ENCODE results near the gene FMR1. TPM values are rescaled to one million over a fixed set of nuclear protein-coding genes. Genes with fewer than 3 reads are reported as not detected.

Gene FMR1
- total and polyA plus RNA-seq, 12 donors = 10.0 to 30.2 (median 27.2) TPM

DNA sequence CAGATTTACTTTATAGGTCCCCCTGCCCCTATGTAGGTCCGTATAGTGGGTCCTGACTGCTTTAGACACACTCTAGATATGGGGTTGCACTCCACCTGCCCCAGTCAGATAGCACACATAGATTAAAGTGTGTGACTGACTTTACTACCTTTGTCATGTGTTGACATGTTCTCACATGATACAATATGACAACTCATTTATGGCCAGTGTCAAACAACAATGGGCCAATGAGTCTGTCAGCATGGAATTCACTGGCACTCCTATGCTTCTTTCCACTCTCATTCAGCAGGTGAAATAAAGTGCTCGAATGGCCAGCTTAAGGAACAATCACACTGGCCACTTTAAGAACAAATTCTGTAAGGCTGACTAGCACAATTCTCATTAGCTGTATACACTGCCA, 45.6 kb downstream of the FMR1 start:
- no peak for DNase-seq
- Histone ChIP-seq H3K4me1 (no peaks in the 10 kb centered on the region), H3K4me3 (no peak overlapping the region), H3K36me3 (no peaks in the 10 kb centered on the region), H3K9me3 (no peaks in the 10 kb centered on the region), H3K27me3 (no peaks in the 10 kb centered on the region), H3K27ac (no peak overlapping the region)
- WGBS, 2 donors = 65 to 82% methylated on average over 2 of the region's 2 CpGs
- TF ChIP-seq, protein P1, sequence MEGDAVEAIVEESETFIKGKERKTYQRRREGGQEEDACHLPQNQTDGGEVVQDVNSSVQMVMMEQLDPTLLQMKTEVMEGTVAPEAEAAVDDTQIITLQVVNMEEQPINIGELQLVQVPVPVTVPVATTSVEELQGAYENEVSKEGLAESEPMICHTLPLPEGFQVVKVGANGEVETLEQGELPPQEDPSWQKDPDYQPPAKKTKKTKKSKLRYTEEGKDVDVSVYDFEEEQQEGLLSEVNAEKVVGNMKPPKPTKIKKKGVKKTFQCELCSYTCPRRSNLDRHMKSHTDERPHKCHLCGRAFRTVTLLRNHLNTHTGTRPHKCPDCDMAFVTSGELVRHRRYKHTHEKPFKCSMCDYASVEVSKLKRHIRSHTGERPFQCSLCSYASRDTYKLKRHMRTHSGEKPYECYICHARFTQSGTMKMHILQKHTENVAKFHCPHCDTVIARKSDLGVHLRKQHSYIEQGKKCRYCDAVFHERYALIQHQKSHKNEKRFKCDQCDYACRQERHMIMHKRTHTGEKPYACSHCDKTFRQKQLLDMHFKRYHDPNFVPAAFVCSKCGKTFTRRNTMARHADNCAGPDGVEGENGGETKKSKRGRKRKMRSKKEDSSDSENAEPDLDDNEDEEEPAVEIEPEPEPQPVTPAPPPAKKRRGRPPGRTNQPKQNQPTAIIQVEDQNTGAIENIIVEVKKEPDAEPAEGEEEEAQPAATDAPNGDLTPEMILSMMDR (IDR thresholded peaks at IDR 0.05) = no peak
- no peak for ATAC-seq
- intact Hi-C loops (cut with DNase I) = no loop called here

GRCh38 chrX:147958291-147958690, 46.6 kb downstream of the FMR1 start:
- Histone ChIP-seq H3K9me3 (no peaks in the 10 kb centered on the region), H3K27me3 (no peaks in the 10 kb centered on the region), H3K4me1 (no peaks in the 10 kb centered on the region), H3K27ac (no peak overlapping the region), H3K36me3 (no peaks in the 10 kb centered on the region), H3K4me3 (no peak overlapping the region)
- WGBS, 2 donors = 83 to 94% methylated on average over 1 of the region's 1 CpG
- TF ChIP-seq, protein P1 (IDR thresholded peaks at IDR 0.05) = no peak
- ATAC-seq (no peak), DNase-seq (no peak)
- intact Hi-C loops (cut with DNase I) = no loop called here

DNA sequence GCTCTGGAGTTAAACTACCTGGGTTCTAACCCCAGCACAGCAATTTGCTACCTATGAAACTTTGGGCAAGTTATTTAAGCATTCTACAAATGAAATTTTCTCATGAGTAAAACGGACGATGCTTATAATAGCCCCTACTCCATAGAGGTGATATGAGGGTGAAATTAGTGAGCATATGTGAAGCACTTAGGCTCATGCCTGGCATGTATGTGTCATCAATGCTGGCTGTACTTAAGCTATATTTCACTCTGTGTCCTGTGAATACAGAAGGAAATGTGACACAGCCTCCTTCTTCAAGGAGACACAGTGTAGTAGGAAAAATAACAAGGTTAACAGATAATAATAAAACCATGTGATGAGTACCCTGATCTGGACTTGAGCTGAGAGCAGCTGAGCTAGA, 49.0 kb downstream of the FMR1 start:
- TF ChIP-seq, protein P1 (IDR thresholded peaks at IDR 0.05) = no peak
- no peak for DNase-seq
- Histone ChIP-seq H3K27me3 (no peaks in the 10 kb centered on the region), H3K4me3 (no peak overlapping the region), H3K36me3 (no peaks in the 10 kb centered on the region), H3K9me3 (no peaks in the 10 kb centered on the region), H3K27ac (no peak overlapping the region), H3K4me1 (no peaks in the 10 kb centered on the region)
- intact Hi-C loops (cut with DNase I) = no loop called here
- 63 to 81% methylated on average over 2 of the region's 2 CpGs for WGBS, 2 donors
- no peak for ATAC-seq

DNA sequence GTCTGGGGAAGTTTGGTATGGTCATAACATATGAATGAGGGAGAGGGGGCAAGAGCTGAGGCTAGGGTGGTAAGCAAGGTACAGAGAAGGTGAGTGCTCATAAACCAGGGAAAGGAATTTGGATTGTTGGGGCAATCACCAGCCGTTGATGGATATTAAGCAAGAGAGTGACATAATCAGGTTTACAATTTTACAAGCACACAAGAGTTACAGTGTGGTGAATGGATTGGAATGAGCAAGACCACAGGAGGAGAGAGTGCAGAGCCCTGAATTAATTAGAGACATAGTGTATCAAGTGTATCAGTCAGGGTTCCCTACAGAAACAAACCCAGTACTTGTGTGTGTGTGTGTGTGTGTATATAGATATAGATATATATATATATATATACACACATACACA, 50.8 kb downstream of the FMR1 start:
- no peaks in the 10 kb centered on the region for H3K36me3 ChIP-seq
- TF ChIP-seq, protein P1 (IDR thresholded peaks at IDR 0.05) = no peak

More for the DNA sequence above, 50.8 kb downstream of the FMR1 start:
- ATAC-seq = no peak
- no peak for DNase-seq
- WGBS, 2 donors = 74 to 88% methylated on average over 1 of the region's 1 CpG
- Histone ChIP-seq H3K27me3 (no peaks in the 10 kb centered on the region), H3K4me1 (no peaks in the 10 kb centered on the region), H3K9me3 (no peaks in the 10 kb centered on the region), H3K4me3 (no peak overlapping the region), H3K27ac (no peak overlapping the region)
- intact Hi-C loops (cut with DNase I) = no loop called here

Measured in heart right ventricle (tissue), 16 donors.